ENCODE data around the gene LENEP. TPM values are rescaled to one million over a fixed set of nuclear protein-coding genes. Genes with fewer than 3 reads are reported as not detected.
"Not testable (repeated sequence)": the region's sequence is repeated elsewhere in the genome, so short reads cannot be mapped to it uniquely, and the experiment has no call there.

Gene LENEP
- total RNA-seq, 2 donors from 2014 or later = not detected

GRCh38 chr1:154994591-154994990, 1.2 kb downstream of the LENEP start:
- TF ChIP-seq CTCF (IDR thresholded peaks at IDR 0.05) (no peak), POLR2AphosphoS5 (IDR thresholded peaks at IDR 0.05) (no peak)
- Histone ChIP-seq H3K36me3 (no peaks in the 10 kb centered on the region), H3K4me3 (no peak overlapping the region), H3K4me1 (replicated peaks) (peaks cover 4% of the 10 kb centered on the region), H3K27me3 (replicated peaks; ENCODE audit: insufficient read depth) (no peaks in the 10 kb centered on the region), H3K9me3 (no peaks in the 10 kb centered on the region), H3K27ac (no peak overlapping the region)
- DNase-seq (ENCODE audit: low spot score) = no peak
- WGBS = 81% methylated on average over 3 of the region's 3 CpGs
- intact Hi-C loops (cut with DNase I) = no loop called here

GRCh38 chr1:154995301-154995983, 2.1 kb downstream of the LENEP start:
- WGBS = 62% methylated on average over 13 of the region's 13 CpGs
- intact Hi-C loops (cut with DNase I) = loop anchor here (5.0 kb wide), 1 partner anchor 33 kb away; the partner anchor contains the start of gene PYGO2
- not testable (repeated sequence) for H3K27me3 ChIP-seq (replicated peaks; ENCODE audit: insufficient read depth); DNase-seq (ENCODE audit: low spot score); H3K4me3 ChIP-seq; H3K36me3 ChIP-seq; H3K9me3 ChIP-seq
- TF ChIP-seq POLR2AphosphoS5 (IDR thresholded peaks at IDR 0.05) (peak; percentile 69), CTCF (IDR thresholded peaks at IDR 0.05) (peak in 3 of 4 experiments; percentile 23 to 54 (median 41))
- Histone ChIP-seq H3K27ac (peak overlapping the region in 1 of 2 donors; percentile 46), H3K4me1 (replicated peaks) (peaks cover 11% of the 10 kb centered on the region)

- intact Hi-C loops (cut with DNase I) = loop anchor here (5.0 kb wide), 1 partner anchor 35 kb away; the partner anchor contains the start of gene PYGO2
Observed at GRCh38 chr1:154996966-154997701, 3.7 kb downstream of the LENEP start.

GRCh38 chr1:154998201-154998780, 4.9 kb downstream of the LENEP start:
- intact Hi-C loops (cut with DNase I) = loop anchor here (5.0 kb wide), 1 partner anchor 36 kb away; the partner anchor contains the start of gene PYGO2
- no peaks in the 10 kb centered on the region for H3K36me3 ChIP-seq
- WGBS = 68% methylated on average over 16 of the region's 16 CpGs
- peaks cover 11% of the 10 kb centered on the region for H3K4me1 ChIP-seq (replicated peaks)
- H3K27ac ChIP-seq = no peak overlapping the region
- no peaks in the 10 kb centered on the region for H3K27me3 ChIP-seq (replicated peaks; ENCODE audit: insufficient read depth)
- no peak overlapping the region for H3K4me3 ChIP-seq
- no peak for TF ChIP-seq POLR2AphosphoS5 (IDR thresholded peaks at IDR 0.05)
- no peak for TF ChIP-seq POLR2A (IDR thresholded peaks at IDR 0.05)
- TF ChIP-seq CTCF (IDR thresholded peaks at IDR 0.05) = no peak
- no peak for DNase-seq (ENCODE audit: low spot score)
- no peaks in the 10 kb centered on the region for H3K9me3 ChIP-seq

More at GRCh38 chr1:154996966-154997701, 3.7 kb downstream of the LENEP start:
- H3K27ac ChIP-seq = no peak overlapping the region
- peaks cover 11% of the 10 kb centered on the region for H3K4me1 ChIP-seq (replicated peaks)
- 84% methylated on average over 15 of the region's 15 CpGs for WGBS
- TF ChIP-seq CTCF (IDR thresholded peaks at IDR 0.05) = no peak
- H3K9me3 ChIP-seq = no peaks in the 10 kb centered on the region
- H3K4me3 ChIP-seq = no peak overlapping the region
- DNase-seq (ENCODE audit: low spot score) = no peak
- H3K36me3 ChIP-seq = no peaks in the 10 kb centered on the region
- no peaks in the 10 kb centered on the region for H3K27me3 ChIP-seq (replicated peaks; ENCODE audit: insufficient read depth)
